GM23338 (cell line): Measurements from ENCODE around the gene IQGAP1.

Experiments
- EZH2 ChIP-seq: fragments of 200-600 bp; sonication (generic); IDR thresholded peaks from one replicate; pipeline ENCODE4 v1.8.0; 2017; ENCODE audit warnings: antibody characterized with exemption, mild to moderate bottlenecking, low read depth; ENCODE audit not compliant: unreplicated experiment
- POLR2AphosphoS5 ChIP-seq: IDR thresholded peaks from 2 replicates; pipeline ENCODE4 v1.6.1; 2016; ENCODE audit warnings: antibody characterized with exemption, low read depth
- ZNF114 ChIP-seq: fragments of 250-450 bp; sonication (Bioruptor Pico); IDR thresholded peaks from 2 replicates; pipeline ENCODE4 v1.5.0; 2020; ENCODE audit warnings: mild to moderate bottlenecking, moderate library complexity
- TF ChIP-seq, protein P1 (sequence below), 2 experiments: fragments of 200-600 bp in 1 of 2; sonication (generic) in 1 of 2; conservative IDR thresholded peaks; 2 replicates each; pipeline versions ENCODE4 v1.5.1 to v1.6.1; 2016 to 2017; ENCODE audit warnings: antibody characterized with exemption in 2 of 2, low read depth in 2 of 2, mild to moderate bottlenecking in 2 of 2, moderate library complexity in 1 of 2

DNA sequence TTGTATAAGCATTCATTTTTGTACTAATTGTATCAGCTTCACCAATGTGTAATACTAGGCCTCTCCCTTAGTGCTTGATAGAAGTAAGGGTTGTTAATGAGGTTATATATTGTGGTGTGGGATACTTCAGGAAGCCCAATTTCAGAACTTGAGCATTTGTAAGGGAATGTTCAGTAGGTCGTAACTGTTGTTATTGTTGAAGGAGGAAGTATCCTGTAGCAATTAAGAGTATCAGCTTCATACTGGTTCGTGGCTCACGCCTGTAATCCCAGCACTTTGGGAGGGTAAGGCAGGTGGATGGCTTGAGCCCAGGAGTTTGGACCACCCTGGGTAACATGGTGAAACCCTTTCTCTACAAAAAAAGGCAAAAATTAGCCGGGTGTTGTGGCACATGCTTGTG lies 30.6 kb downstream of the IQGAP1 start:
- TF ChIP-seq, protein P1, sequence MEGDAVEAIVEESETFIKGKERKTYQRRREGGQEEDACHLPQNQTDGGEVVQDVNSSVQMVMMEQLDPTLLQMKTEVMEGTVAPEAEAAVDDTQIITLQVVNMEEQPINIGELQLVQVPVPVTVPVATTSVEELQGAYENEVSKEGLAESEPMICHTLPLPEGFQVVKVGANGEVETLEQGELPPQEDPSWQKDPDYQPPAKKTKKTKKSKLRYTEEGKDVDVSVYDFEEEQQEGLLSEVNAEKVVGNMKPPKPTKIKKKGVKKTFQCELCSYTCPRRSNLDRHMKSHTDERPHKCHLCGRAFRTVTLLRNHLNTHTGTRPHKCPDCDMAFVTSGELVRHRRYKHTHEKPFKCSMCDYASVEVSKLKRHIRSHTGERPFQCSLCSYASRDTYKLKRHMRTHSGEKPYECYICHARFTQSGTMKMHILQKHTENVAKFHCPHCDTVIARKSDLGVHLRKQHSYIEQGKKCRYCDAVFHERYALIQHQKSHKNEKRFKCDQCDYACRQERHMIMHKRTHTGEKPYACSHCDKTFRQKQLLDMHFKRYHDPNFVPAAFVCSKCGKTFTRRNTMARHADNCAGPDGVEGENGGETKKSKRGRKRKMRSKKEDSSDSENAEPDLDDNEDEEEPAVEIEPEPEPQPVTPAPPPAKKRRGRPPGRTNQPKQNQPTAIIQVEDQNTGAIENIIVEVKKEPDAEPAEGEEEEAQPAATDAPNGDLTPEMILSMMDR (conservative IDR thresholded peaks at IDR 0.05; ENCODE audit: low read depth in 2 of 2), result no peak
- TF ChIP-seq POLR2AphosphoS5 (no peak), EZH2 (no peak), ZNF114 (CRISPR knock-in tag) (no peak)
